GM12872 (cell line): ENCODE data around the gene UBE2J2.

ENCODE experiments used
- TF ChIP-seq, protein P1 (sequence below): IDR thresholded peaks from 3 replicates; pipeline ENCODE4 v1.5.1; 2011; ENCODE audit warnings: low read depth, mild to moderate bottlenecking, low read length, moderate library complexity; ENCODE audit not compliant: insufficient read depth

UBE2J2 gene

GRCh38 chr1:1245178-1245816 lies 28.4 kb downstream of the UBE2J2 start:
- TF ChIP-seq, protein P1, sequence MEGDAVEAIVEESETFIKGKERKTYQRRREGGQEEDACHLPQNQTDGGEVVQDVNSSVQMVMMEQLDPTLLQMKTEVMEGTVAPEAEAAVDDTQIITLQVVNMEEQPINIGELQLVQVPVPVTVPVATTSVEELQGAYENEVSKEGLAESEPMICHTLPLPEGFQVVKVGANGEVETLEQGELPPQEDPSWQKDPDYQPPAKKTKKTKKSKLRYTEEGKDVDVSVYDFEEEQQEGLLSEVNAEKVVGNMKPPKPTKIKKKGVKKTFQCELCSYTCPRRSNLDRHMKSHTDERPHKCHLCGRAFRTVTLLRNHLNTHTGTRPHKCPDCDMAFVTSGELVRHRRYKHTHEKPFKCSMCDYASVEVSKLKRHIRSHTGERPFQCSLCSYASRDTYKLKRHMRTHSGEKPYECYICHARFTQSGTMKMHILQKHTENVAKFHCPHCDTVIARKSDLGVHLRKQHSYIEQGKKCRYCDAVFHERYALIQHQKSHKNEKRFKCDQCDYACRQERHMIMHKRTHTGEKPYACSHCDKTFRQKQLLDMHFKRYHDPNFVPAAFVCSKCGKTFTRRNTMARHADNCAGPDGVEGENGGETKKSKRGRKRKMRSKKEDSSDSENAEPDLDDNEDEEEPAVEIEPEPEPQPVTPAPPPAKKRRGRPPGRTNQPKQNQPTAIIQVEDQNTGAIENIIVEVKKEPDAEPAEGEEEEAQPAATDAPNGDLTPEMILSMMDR = no peak

DNA sequence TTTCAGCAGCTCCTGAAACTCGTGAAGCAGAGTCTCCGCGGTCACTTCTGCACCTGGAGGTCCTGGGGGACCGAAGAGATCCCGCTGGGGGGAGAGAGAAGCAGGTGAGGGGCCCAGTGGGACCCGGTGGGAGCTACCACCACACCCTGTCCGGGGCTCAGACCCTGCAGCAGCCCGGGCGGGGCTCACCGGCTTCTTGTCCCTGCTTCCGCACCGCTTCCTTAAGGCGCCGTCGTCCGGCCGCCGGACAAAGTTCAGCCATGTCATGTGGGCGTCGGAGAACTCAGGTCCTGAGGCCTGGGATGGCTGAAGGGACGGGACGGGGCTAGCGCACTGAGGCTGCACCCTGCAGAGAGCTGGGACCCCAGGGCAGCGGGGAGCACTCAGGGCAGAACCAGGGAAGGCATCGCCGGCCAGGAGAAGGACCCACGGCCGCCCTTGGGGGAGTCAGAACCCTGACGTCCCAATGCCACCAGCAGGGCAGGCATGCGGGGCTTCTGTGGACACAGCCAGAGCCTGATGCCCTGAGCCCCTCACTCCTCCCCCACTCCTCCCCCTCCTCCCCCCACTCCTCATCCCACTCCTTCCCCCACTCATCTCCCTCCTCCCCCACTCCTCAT lies 29.4 kb downstream of the UBE2J2 start:
- TF ChIP-seq, protein P1 = no peak

- TF ChIP-seq, protein P1 = no peak
These were observed 29.9 kb downstream of the UBE2J2 start for GRCh38 chr1:1243807-1244191.

GRCh38 chr1:1243266-1243660 lies 30.4 kb downstream of the UBE2J2 start:
- TF ChIP-seq, protein P1 = no peak

GRCh38 chr1:1242461-1243265 lies 31.0 kb downstream of the UBE2J2 start:
- TF ChIP-seq, protein P1 = no peak

GRCh38 chr1:1241588-1242219 lies 31.9 kb downstream of the UBE2J2 start:
- TF ChIP-seq, protein P1 = no peak
